HepG2 (cell line): ENCODE measurements around the gene GSX1. TPM values are rescaled to one million over a fixed set of nuclear protein-coding genes. Genes with fewer than 3 reads are reported as not detected.

Experiments used
- ATAC-seq: fragments of 200-7000 bp; cut with Tn5 transposase; 3 replicates; pipeline ENCODE4 v1.9.1; 2020; ENCODE audit warnings: mild to moderate bottlenecking, moderate library complexity
- BruUV-seq: library from RNA; stranded (reverse); fragments of 400-500 nt; replicated peaks from 2 replicates; lab custom pipeline; 2021; lab: Mats Ljungman, UMichigan
- CTCF ChIA-PET: fragments of 300-600 bp; formaldehyde crosslinking; extraction: SDS; loops from one replicate; lab custom pipeline; 2021; ENCODE audit warnings: low total read pairs, inconsistent platforms, low intra/inter-chr PET ratio; lab: Yijun Ruan, JAX
- POLR2A ChIA-PET: fragments of 350-600 bp; sonication (Branson Sonifier 250); formaldehyde crosslinking; loops from one replicate; lab custom pipeline; 2020; ENCODE audit warnings: antibody characterized with exemption, inconsistent platforms; lab: Yijun Ruan, JAX
- DNase-seq: peaks from one replicate; pipeline ENCODE4 v3.0.0-alpha.2; 2015; ENCODE audit warnings: low spot score
- FAIRE-seq: peaks from 3 replicates; lab custom pipeline; 2011; peaks lifted over from hg19 to GRCh38; lab: Jason Lieb, UNC
- H2AFZ ChIP-seq: one replicate; pipeline ENCODE4 v1.6.1; 2011; ENCODE audit warnings: low read length, inconsistent platforms
- H3K27ac ChIP-seq: fragments of 300-600 bp; 3 replicates; pipeline ENCODE4 v1.8.0; 2011; ENCODE audit warnings: mixed run types, mild to moderate bottlenecking, mixed read lengths, low read length, inconsistent platforms; ENCODE audit not compliant: insufficient read depth; ENCODE audit errors: extremely low read length
- H3K27me3 ChIP-seq, 2 experiments: fragments of 200-600 bp in 1 of 2; 2 replicates in 1 of 2; 3 replicates in 1 of 2; pipeline versions ENCODE4 v1.6.0 to v1.8.0; 2011; ENCODE audit warnings: low read length in 2 of 2, mild to moderate bottlenecking in 2 of 2, moderate library complexity in 2 of 2, inconsistent platforms in 1 of 2; ENCODE audit not compliant: insufficient read depth in 2 of 2, control insufficient read depth in 1 of 2
- H3K36me3 ChIP-seq, 2 experiments: fragments of 200-600 bp in 1 of 2; replicated peaks in 1 of 2; 2 replicates in 1 of 2; 3 replicates in 1 of 2; pipeline versions ENCODE4 v1.5.1 to v1.8.0; 2011; ENCODE audit warnings: low read length in 2 of 2, inconsistent platforms in 1 of 2; ENCODE audit not compliant: insufficient read depth in 2 of 2, control insufficient read depth in 1 of 2
- H3K4me1 ChIP-seq: 2 replicates; pipeline ENCODE4 v1.5.1; 2012; ENCODE audit warnings: low read length, inconsistent platforms; ENCODE audit not compliant: insufficient read depth
- H3K4me2 ChIP-seq: 2 replicates; pipeline ENCODE4 v1.6.0; 2011; ENCODE audit warnings: low read depth, low read length, inconsistent platforms
- H3K4me3 ChIP-seq, 3 experiments: fragments of 200-600 bp in 1 of 3; sonication (generic), shearing (Covaris generic) in 1 of 3; replicated peaks in 1 of 3; 2 replicates each; pipeline ENCODE4 v1.5.1; 2011 to 2016; ENCODE audit warnings: low read length in 3 of 3, inconsistent platforms in 2 of 3, low read depth in 2 of 3, mild to moderate bottlenecking in 2 of 3, control low read depth in 1 of 3, mixed read lengths in 1 of 3; ENCODE audit not compliant: insufficient read depth in 1 of 3
- H3K79me2 ChIP-seq: one replicate; pipeline ENCODE4 v1.6.1; 2011; ENCODE audit warnings: low read length, inconsistent platforms; ENCODE audit not compliant: insufficient read depth
- H3K9ac ChIP-seq: 2 replicates; pipeline ENCODE4 v1.6.0; 2011; ENCODE audit warnings: mild to moderate bottlenecking, low read depth, low read length, inconsistent platforms; ENCODE audit not compliant: insufficient read depth
- H3K9me3 ChIP-seq: 2 replicates; pipeline ENCODE4 v1.5.1; 2012; ENCODE audit warnings: mild to moderate bottlenecking, low read length
- H4K20me1 ChIP-seq: 2 replicates; pipeline ENCODE4 v1.6.0; 2011; ENCODE audit warnings: inconsistent platforms, mild to moderate bottlenecking, low read length, moderate library complexity; ENCODE audit not compliant: insufficient read depth
- AGO2 ChIP-seq: fragments of 200-400 bp; formaldehyde crosslinking; optimal IDR thresholded peaks from 2 replicates; pipeline ENCODE3; 2017; ENCODE audit warnings: mild to moderate bottlenecking, low read depth, low read length, moderate library complexity
- CENPX ChIP-seq: sonication (generic); formaldehyde crosslinking; IDR thresholded peaks from 2 replicates; pipeline ENCODE4 v1.9.0; 2021; ENCODE audit warnings: mild to moderate bottlenecking, missing genetic modification reagents, moderate library complexity
- GATA4 ChIP-seq: sonication (generic); IDR thresholded peaks from 2 replicates; pipeline ENCODE4 v1.6.1; 2016; ENCODE audit warnings: antibody characterized with exemption, low read depth, borderline replicate concordance
- MAFK ChIP-seq, 2 experiments: IDR thresholded peaks in 1 of 2; conservative IDR thresholded peaks in 1 of 2; 2 replicates each; pipeline ENCODE4 v1.6.1; 2011; ENCODE audit warnings: improper control_type of control experiment in 2 of 2, low read length in 2 of 2
- MAZ ChIP-seq, 2 experiments: sonication (generic) in 1 of 2; formaldehyde crosslinking in 1 of 2; IDR thresholded peaks; 2 replicates each; pipeline versions ENCODE4 v1.5.0 to v1.6.1; 2012 to 2020; ENCODE audit warnings: low read depth in 2 of 2, mild to moderate bottlenecking in 2 of 2, borderline replicate concordance in 1 of 2, improper control_type of control experiment in 1 of 2, low read length in 1 of 2, missing genetic modification reagents in 1 of 2, moderate library complexity in 1 of 2
- TFAP4 ChIP-seq: sonication (generic); IDR thresholded peaks from 2 replicates; pipeline ENCODE4 v1.6.1; 2016; ENCODE audit warnings: low read depth, borderline replicate concordance
- TP53 ChIP-seq: sonication (generic); formaldehyde crosslinking; conservative IDR thresholded peaks from 2 replicates; pipeline ENCODE4 v1.4.0; 2020; ENCODE audit warnings: missing genetic modification reagents
- ZNF556 ChIP-seq: sonication (generic); formaldehyde crosslinking; IDR thresholded peaks from 2 replicates; pipeline ENCODE4 v1.4.0; 2020; ENCODE audit warnings: mild to moderate bottlenecking, missing genetic modification reagents, borderline replicate concordance
- ZNF788 ChIP-seq: sonication (generic); formaldehyde crosslinking; IDR thresholded peaks from 2 replicates; pipeline ENCODE4 v1.5.0; 2020; ENCODE audit warnings: mild to moderate bottlenecking, missing genetic modification reagents, borderline replicate concordance
- ZSCAN9 ChIP-seq: IDR thresholded peaks from 2 replicates; pipeline ENCODE4 v1.6.1; 2016; ENCODE audit warnings: borderline replicate concordance
- WGBS: methylation state at CpG from one replicate; pipeline ENCODE4 v1.1.6; 2017; ENCODE audit warnings: low lambda C conversion rate; 5-methylcytosine and 5-hydroxymethylcytosine counted together
- in situ Hi-C: cut with HindIII; loops from 2 replicates; pipeline ENCODE4 v1.10.0; 2017; ENCODE audit warnings: low pct_unique_long_range_greater_than_20kb; ENCODE audit not compliant: extremely low pct_ligation_motif_present
- intact Hi-C: fragments of 100-400 bp; cut with micrococcal nuclease; formaldehyde crosslinking; loops from one replicate; pipeline ENCODE4 v1.10.0; 2022; ENCODE audit not compliant: unreplicated experiment
- polyA plus RNA-seq, 8 experiments: library from polyadenylated mRNA; depleted of rRNA in 3 of 8; stranded (reverse) in 7 of 8; unstranded in 1 of 8; fragments of >200 nt; fragmentation: Illumina TruSeq in 4 of 8; extraction: Trizol in 4 of 8; gene quantifications; 2 replicates each; pipeline versions ENCODE4 v1.2.1 to v1.2.3, GENCODE V29; 2011 to 2016; ENCODE audit warnings: low read depth in 4 of 8, missing spikeins in 1 of 8, mixed read lengths in 1 of 8; ENCODE audit not compliant: insufficient read depth in 1 of 8
- total RNA-seq, 5 experiments: library from RNA; depleted of rRNA; stranded (reverse); fragments of >200 nt; fragmentation: Illumina TruSeq; extraction: Trizol; gene quantifications; 2 replicates each; pipeline ENCODE4 v1.2.3, GENCODE V29; 2016; ENCODE audit warnings: low read depth in 1 of 5

The GSX1 gene
- total and polyA plus RNA-seq, 2 of the 13 experiments (the other 11 are each of a cell fraction or from before 2014, with no cell fraction given), result not detected

DNA sequence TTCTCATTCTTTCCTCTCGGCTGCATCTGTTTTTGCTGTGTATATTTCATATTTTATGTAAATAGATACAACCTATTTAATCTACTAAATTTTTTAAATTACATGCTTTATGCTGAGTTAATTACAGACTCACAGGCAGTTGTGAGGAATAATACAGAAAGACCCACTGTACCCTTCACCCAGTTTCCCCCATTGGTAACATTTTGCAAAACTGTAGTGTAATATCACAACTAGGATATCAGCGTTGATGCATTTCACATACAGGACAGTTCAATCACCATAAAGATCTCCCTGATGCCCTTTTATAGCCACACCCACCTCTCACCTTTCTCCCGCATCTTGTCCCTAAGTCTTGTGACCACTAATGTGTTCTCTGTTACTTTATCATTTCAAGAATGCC is 43.5 kb downstream of the GSX1 start:
- intact Hi-C loops, result no loop called here
- 25% methylated on average over 3 of the region's 3 CpGs for WGBS
- no peak overlapping the region for H3K4me2 ChIP-seq
- no peaks in the 10 kb centered on the region for H3K4me1 ChIP-seq
- H3K27ac ChIP-seq, result no peak overlapping the region
- no peaks in the 10 kb centered on the region for H3K36me3 ChIP-seq
- no peak for ATAC-seq
- no peak overlapping the region for H3K4me3 ChIP-seq
- in situ Hi-C loops, result no loop called here
- no peaks in the 10 kb centered on the region for H3K79me2 ChIP-seq
- no peaks in the 10 kb centered on the region for H3K9me3 ChIP-seq
- no peak overlapping the region for H2AFZ ChIP-seq
- TF ChIP-seq TFAP4 (no peak), AGO2 (no peak), CENPX (no peak), MAZ (IDR thresholded peaks at IDR 0.05; ENCODE audit: borderline replicate concordance, low read depth, low read length) (no peak), MAZ (CRISPR knock-in tag; IDR thresholded peaks at IDR 0.05; ENCODE audit: low read depth) (no peak), MAFK (conservative IDR thresholded peaks at IDR 0.05 in 1 of 2, IDR thresholded peaks at IDR 0.05 in 1 of 2; ENCODE audit: low read length in 2 of 2) (no peak), GATA4 (no peak), ZNF556 (no peak), ZNF788 (CRISPR knock-in tag) (no peak), TP53 (CRISPR knock-in tag) (no peak), ZSCAN9 (CRISPR knock-in tag) (no peak)
- no peaks in the 10 kb centered on the region; a peak in 1 of 5 replicates for H3K27me3 ChIP-seq
- no peak overlapping the region for H3K9ac ChIP-seq
- ChIA-PET CTCF (no interaction called here), POLR2A (no interaction called here)
- DNase-seq, result no peak
- BruUV-seq, result no TSS peak
- no peak for FAIRE-seq
- no peaks in the 10 kb centered on the region for H4K20me1 ChIP-seq
